Upper lobe of left lung (tissue), 4 donors: Measurements from ENCODE around the gene APOL3.

Source experiments
- CTCF ChIP-seq, 6 experiments: fragments of 450-650 bp in 4 of 6; fragments of 200-600 bp in 2 of 6; sonication (generic) in 2 of 6; IDR thresholded peaks; one replicate each; pipeline ENCODE4 v1.5.1; 2016 to 2019; ENCODE audit warnings: antibody characterized with exemption in 6 of 6
- POLR2A ChIP-seq, 4 donors: fragments of 450-650 bp; IDR thresholded peaks; one replicate each; pipeline ENCODE4 v1.5.1; 2016 to 2017; ENCODE audit warnings: antibody characterized with exemption in 4 of 4, mild to moderate bottlenecking in 2 of 4

GRCh38 chr22:36193577-36193976 is 33.0 kb upstream of the APOL3 start:
- no peak for TF ChIP-seq CTCF (IDR thresholded peaks at IDR 0.05)
- TF ChIP-seq POLR2A (IDR thresholded peaks at IDR 0.05) = no peak
